CD4-positive, alpha-beta T cell (primary cell): ENCODE data around the gene C16orf87. TPM values are rescaled to one million over a fixed set of nuclear protein-coding genes. Genes with fewer than 3 reads are reported as not detected.

Experiments
- ATAC-seq: fragments of 200-7000 bp; cut with Tn5 transposase; one replicate; pipeline ENCODE4 v1.10.0; 2022; ENCODE audit warnings: mild to moderate bottlenecking; ENCODE audit not compliant: poor library complexity
- CTCF ChIA-PET: fragments of 350-600 bp; sonication (Branson Sonifier 250); formaldehyde crosslinking; loops from one replicate; lab custom pipeline; 2021; ENCODE audit warnings: antibody characterized with exemption, inconsistent platforms; lab: Charles Lee
- POLR2A ChIA-PET: fragments of 350-600 bp; sonication (Branson Sonifier 250); formaldehyde crosslinking; loops from one replicate; lab custom pipeline; 2021; ENCODE audit warnings: antibody characterized with exemption, inconsistent platforms; lab: Charles Lee
- DNase-seq, 14 experiments: peaks; one replicate each; pipeline ENCODE4 v3.0.0-alpha.2; 2013 to 2020; ENCODE audit warnings: mixed read lengths in 2 of 14
- H3K27ac ChIP-seq, 2 donors: one replicate each; pipeline versions ENCODE4 v1.5.1 to v1.7.0; 2013; ENCODE audit warnings: low read length in 2 of 2, low read depth in 1 of 2, mild to moderate bottlenecking in 1 of 2
- H3K27me3 ChIP-seq, 2 experiments: 1 replicate in 1 of 2; 2 replicates in 1 of 2; pipeline versions ENCODE4 v1.6.1 to v1.7.0; 2013; ENCODE audit warnings: low read length in 2 of 2, control low read depth in 1 of 2, mild to moderate bottlenecking in 1 of 2, moderate library complexity in 1 of 2; ENCODE audit not compliant: insufficient read depth in 2 of 2, control insufficient read depth in 1 of 2
- H3K36me3 ChIP-seq: one replicate; pipeline ENCODE4 v1.6.1; 2013; ENCODE audit warnings: low read length, control low read depth; ENCODE audit not compliant: insufficient read depth
- H3K4me1 ChIP-seq: one replicate; pipeline ENCODE4 v1.6.1; 2013; ENCODE audit warnings: low read length, control low read depth; ENCODE audit not compliant: insufficient read depth
- H3K4me3 ChIP-seq: one replicate; pipeline ENCODE4 v1.5.1; 2013; ENCODE audit warnings: mild to moderate bottlenecking, low read length, moderate library complexity
- H3K9me3 ChIP-seq, 2 experiments: 1 replicate in 1 of 2; 2 replicates in 1 of 2; pipeline versions ENCODE4 v1.6.1 to v1.7.0; 2013; ENCODE audit warnings: low read length in 2 of 2, mild to moderate bottlenecking in 2 of 2, control low read depth in 1 of 2, moderate library complexity in 1 of 2; ENCODE audit not compliant: control insufficient read depth in 1 of 2, insufficient read depth in 1 of 2
- H3K27ac Mint-ChIP-seq: one replicate; pipeline ENCODE4 v1.8.0; 2020; ENCODE audit warnings: mixed read lengths
- H3K27me3 Mint-ChIP-seq: one replicate; pipeline ENCODE4 v1.8.0; 2021; ENCODE audit warnings: mixed read lengths
- H3K36me3 Mint-ChIP-seq: one replicate; pipeline ENCODE4 v1.8.0; 2021; ENCODE audit warnings: low read depth, mixed read lengths
- H3K4me1 Mint-ChIP-seq: one replicate; pipeline ENCODE4 v1.8.0; 2021; ENCODE audit warnings: low read depth, mixed read lengths
- H3K4me3 Mint-ChIP-seq: one replicate; pipeline ENCODE4 v1.8.0; 2020; ENCODE audit warnings: mild to moderate bottlenecking, mixed read lengths
- H3K9me3 Mint-ChIP-seq: one replicate; pipeline ENCODE4 v1.8.0; 2020; ENCODE audit warnings: mixed read lengths
- CTCF ChIP-seq: fragments of 200-600 bp; IDR thresholded peaks from one replicate; pipeline ENCODE4 v1.8.0; 2022; ENCODE audit warnings: antibody characterized with exemption, mild to moderate bottlenecking
- intact Hi-C, 2 experiments: fragments of 100-400 bp; cut with DNase I in 1 of 2; cut with micrococcal nuclease in 1 of 2; formaldehyde crosslinking; loops; one replicate each; pipeline versions ENCODE4 v1.15.1 to v1.9.0; 2023 to 2025; cut with DNase I, micrococcal nuclease
- total RNA-seq, 174 experiments: library from RNA in 2 of 174; stranded (reverse) in 2 of 174; gene quantifications; one replicate each; pipeline ENCODE4 v1.2.3 and lab custom pipeline; 2021 to 2026

The C16orf87 gene
- total RNA-seq, 2 experiments from 2014 or later: 20.6 to 22.6 TPM

GRCh38 chr16:46790599-46791270 is 40.2 kb downstream of the C16orf87 start:
- Mint-ChIP-seq H3K9me3 (peaks cover 10% of the 10 kb centered on the region), H3K27me3 (no peaks in the 10 kb centered on the region), H3K36me3 (peaks cover 30% of the 10 kb centered on the region), H3K4me1 (peaks cover 19% of the 10 kb centered on the region), H3K27ac (no peak overlapping the region), H3K4me3 (peak overlapping the region; percentile 79)
- peak overlapping the region; percentile 68 for H3K4me3 ChIP-seq
- intact Hi-C loops: loop anchor here (1.0 to 10.0 kb wide), 4 partner anchors 40 to 184 kb away; partner anchors contain the start of genes C16orf87 (in 2 of the 2), DNAJA2 (in 1 of the 2) and GPT2 (in 1 of the 2)
- no peaks in the 10 kb centered on the region for H3K36me3 ChIP-seq
- ATAC-seq (no peak), DNase-seq (no peak)
- ChIA-PET CTCF (no interaction called here), POLR2A (interaction anchor here (1.3 to 1.7 kb wide), 4 partner anchors 17 to 183 kb away, joined by 6 to 32 read pairs (median 6); partner anchors contain the start of genes C16orf87, DNAJA2, ORC6 and VPS35)
- no peak overlapping the region for H3K27ac ChIP-seq
- TF ChIP-seq CTCF: no peak
- H3K4me1 ChIP-seq: peaks cover 11% of the 10 kb centered on the region
- H3K27me3 ChIP-seq: no peaks in the 10 kb centered on the region
- peaks cover 9 to 11% of the 10 kb centered on the region in 2 experiments for H3K9me3 ChIP-seq

- ChIA-PET POLR2A (interaction anchor here (0.9 to 1.7 kb wide), 6 partner anchors 18 to 184 kb away, joined by 3 to 32 read pairs (median 6); partner anchors contain the start of genes C16orf87, DNAJA2, ORC6 and VPS35), CTCF (interaction anchor here (0.7 kb wide), 1 partner anchor 8 kb away, joined by 4 read pairs; no protein-coding TSS in a partner anchor)
- H3K4me1 Mint-ChIP-seq: peaks cover 19% of the 10 kb centered on the region
- peaks cover 10 to 16% of the 10 kb centered on the region in 2 experiments for H3K9me3 ChIP-seq
- no peaks in the 10 kb centered on the region for H3K27me3 Mint-ChIP-seq
- no peaks in the 10 kb centered on the region for H3K36me3 ChIP-seq
- peak overlapping the region; percentile 68 for H3K4me3 ChIP-seq
- H3K27ac ChIP-seq: peak overlapping the region in 1 of 2 donors; percentile 48
- peaks cover 11% of the 10 kb centered on the region for H3K4me1 ChIP-seq
- peak overlapping the region; percentile 30 for H3K27ac Mint-ChIP-seq
- H3K4me3 Mint-ChIP-seq: peak overlapping the region; percentile 79
- ATAC-seq (peak; percentile 97), DNase-seq (peak; percentile 66 to 88 (median 77))
- H3K9me3 Mint-ChIP-seq: peaks cover 11% of the 10 kb centered on the region
- H3K27me3 ChIP-seq: no peaks in the 10 kb centered on the region
- TF ChIP-seq CTCF: no peak
- H3K36me3 Mint-ChIP-seq: peaks cover 20% of the 10 kb centered on the region
- intact Hi-C loops: loop anchor here (1.0 to 10.0 kb wide), 4 partner anchors 41 to 185 kb away; partner anchors contain the start of genes C16orf87 (in 2 of the 2), DNAJA2 (in 1 of the 2) and GPT2 (in 1 of the 2)
These were observed 41.2 kb downstream of the C16orf87 start for GRCh38 chr16:46789499-46790414.

GRCh38 chr16:46788891-46789474 is 42.0 kb downstream of the C16orf87 start:
- Histone ChIP-seq H3K27ac (no peak overlapping the region), H3K36me3 (no peaks in the 10 kb centered on the region), H3K9me3 (peaks cover 5 to 16% of the 10 kb centered on the region in 2 experiments), H3K4me1 (peaks cover 11% of the 10 kb centered on the region), H3K4me3 (no peak overlapping the region), H3K27me3 (no peaks in the 10 kb centered on the region)
- Mint-ChIP-seq H3K27me3 (no peaks in the 10 kb centered on the region), H3K27ac (peak overlapping the region; percentile 30), H3K4me1 (peaks cover 19% of the 10 kb centered on the region), H3K9me3 (peaks cover 9% of the 10 kb centered on the region), H3K4me3 (peak overlapping the region; percentile 49), H3K36me3 (peaks cover 15% of the 10 kb centered on the region)
- ChIA-PET POLR2A (interaction anchor here (1.1 to 1.7 kb wide), 2 partner anchors 18 to 102 kb away, joined by 3 to 6 read pairs; no protein-coding TSS in a partner anchor), CTCF (interaction anchor here (0.7 kb wide), 1 partner anchor 9 kb away, joined by 4 read pairs; no protein-coding TSS in a partner anchor)
- TF ChIP-seq CTCF: no peak
- ATAC-seq: no peak
- intact Hi-C loops: no loop called here
- DNase-seq: no peak
